Ovary (tissue), 9 donors: Measurements from ENCODE around the gene KRTAP10-10. TPM values are rescaled to one million over a fixed set of nuclear protein-coding genes. Genes with fewer than 3 reads are reported as not detected.
"Not testable (repeated sequence)": the region's sequence is repeated elsewhere in the genome, so short reads cannot be mapped to it uniquely, and the experiment has no call there.

Experiments
- DNase-seq, 5 donors: peaks; one replicate each; pipeline ENCODE4 v3.0.0-alpha.2; 2019 to 2020
- H3K27ac ChIP-seq, 2 donors: fragments of 200-600 bp; one replicate each; pipeline versions ENCODE4 v1.5.1 to v1.8.0; 2019 to 2022
- H3K27me3 ChIP-seq: fragments of 200-600 bp; one replicate; pipeline ENCODE4 v1.8.0; 2022
- H3K36me3 ChIP-seq: fragments of 200-600 bp; sonication (generic); one replicate; pipeline ENCODE4 v1.5.1; 2019
- H3K4me1 ChIP-seq: one replicate; pipeline ENCODE4 v1.8.1; 2013; ENCODE audit warnings: mild to moderate bottlenecking, moderate library complexity; ENCODE audit not compliant: insufficient read depth
- H3K4me3 ChIP-seq: fragments of 200-600 bp; sonication (generic); one replicate; pipeline ENCODE4 v1.5.1; 2017
- H3K9me3 ChIP-seq, 2 donors: fragments of 200-600 bp in 1 of 2; sonication (generic) in 1 of 2; one replicate each; pipeline versions ENCODE4 v1.5.1 to v1.8.1; 2013 to 2019; ENCODE audit warnings: mild to moderate bottlenecking in 1 of 2, moderate library complexity in 1 of 2
- EP300 ChIP-seq: sonication (generic); formaldehyde crosslinking; IDR thresholded peaks from one replicate; pipeline ENCODE4 v1.6.1; 2017; ENCODE audit warnings: antibody characterized with exemption
- POLR2A ChIP-seq: fragments of 450-650 bp; IDR thresholded peaks from one replicate; pipeline ENCODE4 v1.6.1; 2017; ENCODE audit warnings: antibody characterized with exemption, mild to moderate bottlenecking, moderate library complexity
- WGBS, 3 donors: extraction: QIAGEN DNeasy Blood & Tissue Kit in 1 of 3; methylation state at CpG; one replicate each; pipeline versions ENCODE4 v1.1.5 to v1.1.7; 2013 to 2017; 5-methylcytosine and 5-hydroxymethylcytosine counted together
- intact Hi-C, 4 donors: fragments of 100-400 bp; cut with DNase I; formaldehyde crosslinking; loops; one replicate each; pipeline versions ENCODE4 v1.11.0 to v1.15.1; 2022 to 2023
- polyA plus RNA-seq, 2 donors: library from polyadenylated mRNA; stranded (reverse); fragments of 200-250 nt in 1 of 2; fragments of 350-450 nt in 1 of 2; fragmentation: Illumina TruSeq in 1 of 2; extraction: RNeasy Lipid Tissue Mini Kit (QIAGEN cat#74804) in 1 of 2; gene quantifications; one replicate each; pipeline ENCODE4 v1.2.3, GENCODE V29; 2013 to 2014
- total RNA-seq, 7 donors: library from RNA; depleted of rRNA in 2 of 7; stranded (reverse); fragments of >200 nt in 2 of 7; fragmentation: NEBNext Ultra II Directional in 3 of 7; extraction: Animal tissue kit (Norgen Biotek cat#: 25700) in 3 of 7; gene quantifications; one replicate each; pipeline versions ENCODE4 v1.1.0 to v1.2.4, GENCODE V29; 2016 to 2023
- TF ChIP-seq, protein P1 (sequence below), 3 donors: fragments of 450-650 bp in 2 of 3; fragments of 200-600 bp in 1 of 3; IDR thresholded peaks; one replicate each; pipeline versions ENCODE4 v1.5.1 to v1.8.0; 2016 to 2022; ENCODE audit warnings: antibody characterized with exemption in 3 of 3, mild to moderate bottlenecking in 1 of 3
- donor health status: DM: no; HTN: no; CAD: no; lungs with moderate emphysema.
- donor health status: DM: no; HTN: no; CAD: no.
- donor health status: Bipolar disorder and iron deficiency.
- donor health status: DM: yes; HTN: yes; CAD: no.
- donor health status: DM: no; HTN: no; CAD: no.
- donor health status: DM: yes; HTN: yes; CAD: no.

KRTAP10-10 gene
- total and polyA plus RNA-seq, 9 donors: not detected

DNA sequence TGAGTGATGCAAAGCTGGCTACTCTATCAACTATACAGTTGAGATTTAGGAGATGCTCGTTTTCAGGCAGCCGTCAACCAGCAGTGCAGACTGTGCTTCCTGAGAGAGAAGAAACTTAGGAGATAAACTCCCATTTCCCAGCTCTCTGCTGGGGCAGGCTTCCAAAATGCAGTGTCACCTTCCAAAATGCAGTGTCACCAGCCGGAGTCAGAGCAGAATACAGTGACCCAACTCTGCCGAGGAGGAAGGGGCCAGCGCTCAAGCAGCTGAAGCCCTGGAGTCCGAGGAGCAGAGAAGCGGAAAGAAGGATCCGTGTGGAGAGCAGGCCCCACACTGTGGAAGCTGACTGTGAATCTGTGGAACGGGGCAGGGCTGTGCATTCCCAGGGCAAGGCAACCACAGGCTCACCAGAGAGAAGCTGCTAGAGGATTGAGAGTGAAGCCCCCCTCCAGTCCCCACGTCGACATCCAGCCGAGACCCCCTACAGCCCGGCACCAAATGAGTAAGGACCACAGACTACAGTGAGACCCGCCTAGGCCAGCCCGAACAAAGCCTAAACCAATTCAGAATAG is 45.5 kb downstream of the KRTAP10-10 start:
- H3K27me3 ChIP-seq: no peaks in the 10 kb centered on the region
- no peak overlapping the region for H3K4me3 ChIP-seq
- H3K27ac ChIP-seq: no peak overlapping the region
- 76 to 82% (median 76%) methylated on average over 15 of the region's 15 CpGs for WGBS, 3 donors
- intact Hi-C loops: no loop called here
- no peaks in the 10 kb centered on the region for H3K9me3 ChIP-seq
- no peak for DNase-seq
- no peaks in the 10 kb centered on the region for H3K36me3 ChIP-seq
- H3K4me1 ChIP-seq: no peaks in the 10 kb centered on the region
- TF ChIP-seq, protein P1, sequence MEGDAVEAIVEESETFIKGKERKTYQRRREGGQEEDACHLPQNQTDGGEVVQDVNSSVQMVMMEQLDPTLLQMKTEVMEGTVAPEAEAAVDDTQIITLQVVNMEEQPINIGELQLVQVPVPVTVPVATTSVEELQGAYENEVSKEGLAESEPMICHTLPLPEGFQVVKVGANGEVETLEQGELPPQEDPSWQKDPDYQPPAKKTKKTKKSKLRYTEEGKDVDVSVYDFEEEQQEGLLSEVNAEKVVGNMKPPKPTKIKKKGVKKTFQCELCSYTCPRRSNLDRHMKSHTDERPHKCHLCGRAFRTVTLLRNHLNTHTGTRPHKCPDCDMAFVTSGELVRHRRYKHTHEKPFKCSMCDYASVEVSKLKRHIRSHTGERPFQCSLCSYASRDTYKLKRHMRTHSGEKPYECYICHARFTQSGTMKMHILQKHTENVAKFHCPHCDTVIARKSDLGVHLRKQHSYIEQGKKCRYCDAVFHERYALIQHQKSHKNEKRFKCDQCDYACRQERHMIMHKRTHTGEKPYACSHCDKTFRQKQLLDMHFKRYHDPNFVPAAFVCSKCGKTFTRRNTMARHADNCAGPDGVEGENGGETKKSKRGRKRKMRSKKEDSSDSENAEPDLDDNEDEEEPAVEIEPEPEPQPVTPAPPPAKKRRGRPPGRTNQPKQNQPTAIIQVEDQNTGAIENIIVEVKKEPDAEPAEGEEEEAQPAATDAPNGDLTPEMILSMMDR (IDR thresholded peaks at IDR 0.05): no peak
- TF ChIP-seq POLR2A: no peak
- TF ChIP-seq EP300: no peak

DNA sequence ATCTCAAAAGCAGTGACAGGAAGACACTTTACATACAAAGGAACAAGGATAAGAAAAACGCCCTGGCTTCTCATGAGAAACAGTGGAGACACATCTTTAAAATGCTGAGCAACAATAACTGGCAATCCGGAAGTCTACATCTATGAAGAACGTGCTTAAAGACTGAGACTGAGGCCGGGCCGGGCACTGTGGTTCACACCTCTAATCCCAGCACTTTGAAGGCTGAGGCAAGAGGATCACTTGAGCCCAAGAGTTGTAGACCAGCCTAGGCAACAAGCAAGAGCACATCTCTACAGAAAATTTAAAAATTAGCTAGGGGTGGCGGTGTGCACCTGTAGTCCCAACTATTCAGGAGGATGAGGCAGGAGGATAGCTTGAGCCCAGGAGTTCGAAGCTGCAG is 46.9 kb downstream of the KRTAP10-10 start:
- TF ChIP-seq EP300 (no peak), POLR2A (no peak)
- TF ChIP-seq, protein P1 (IDR thresholded peaks at IDR 0.05): no peak
- no peak for DNase-seq
- no peaks in the 10 kb centered on the region for H3K27me3 ChIP-seq
- no peaks in the 10 kb centered on the region for H3K9me3 ChIP-seq
- H3K4me3 ChIP-seq: no peak overlapping the region
- WGBS, 3 donors: 68 to 81% (median 73%) methylated on average over 7 of the region's 7 CpGs
- H3K27ac ChIP-seq: no peak overlapping the region
- no peaks in the 10 kb centered on the region for H3K4me1 ChIP-seq
- intact Hi-C loops: no loop called here
- no peaks in the 10 kb centered on the region for H3K36me3 ChIP-seq

GRCh38 chr21:44684483-44684882 is 47.3 kb downstream of the KRTAP10-10 start:
- H3K9me3 ChIP-seq: no peaks in the 10 kb centered on the region
- no peak for DNase-seq
- H3K36me3 ChIP-seq: no peaks in the 10 kb centered on the region
- H3K4me1 ChIP-seq: no peaks in the 10 kb centered on the region
- H3K27ac ChIP-seq: no peak overlapping the region
- 62 to 79% (median 69%) methylated on average over 6 of the region's 6 CpGs for WGBS, 3 donors
- TF ChIP-seq EP300: no peak
- TF ChIP-seq POLR2A: no peak
- TF ChIP-seq, protein P1 (IDR thresholded peaks at IDR 0.05): no peak
- H3K27me3 ChIP-seq: no peaks in the 10 kb centered on the region
- H3K4me3 ChIP-seq: no peak overlapping the region
- intact Hi-C loops: no loop called here

DNA sequence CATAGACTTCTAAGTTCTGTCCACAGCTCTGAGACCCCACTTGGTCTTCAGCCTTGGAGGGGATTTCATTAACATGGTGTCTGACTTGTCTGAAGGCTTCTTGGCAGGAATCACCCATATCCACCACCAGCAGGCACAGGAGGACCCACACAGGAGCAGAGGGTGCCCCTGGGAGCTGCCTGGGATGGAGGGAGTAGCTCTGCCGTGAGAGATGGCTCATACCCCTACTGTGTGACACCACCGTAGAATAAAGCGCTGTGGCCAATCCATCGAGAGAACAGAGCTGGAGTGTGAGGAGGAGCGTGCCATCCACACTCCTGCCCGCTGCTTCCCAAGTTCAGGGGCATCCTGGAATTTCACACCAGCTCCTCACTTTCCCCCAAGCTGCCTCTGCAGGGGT is 47.9 kb downstream of the KRTAP10-10 start:
- WGBS, 3 donors: 84 to 92% (median 90%) methylated on average over 6 of the region's 6 CpGs
- H3K27me3 ChIP-seq, H3K9me3 ChIP-seq, intact Hi-C loops, H3K27ac ChIP-seq, DNase-seq, H3K4me3 ChIP-seq, H3K36me3 ChIP-seq, H3K4me1 ChIP-seq: not testable (repeated sequence)

GRCh38 chr21:44686000-44686781 is 49.0 kb downstream of the KRTAP10-10 start:
- intact Hi-C loops: no loop called here
- no peak for TF ChIP-seq EP300
- TF ChIP-seq POLR2A: no peak
- TF ChIP-seq, protein P1 (IDR thresholded peaks at IDR 0.05): no peak
- no peak for DNase-seq
- Histone ChIP-seq H3K27me3 (no peaks in the 10 kb centered on the region), H3K36me3 (no peaks in the 10 kb centered on the region), H3K4me3 (no peak overlapping the region), H3K9me3 (no peaks in the 10 kb centered on the region), H3K27ac (no peak overlapping the region), H3K4me1 (no peaks in the 10 kb centered on the region)
- 34 to 42% (median 37%) methylated on average over 13 to 14 of the region's 14 CpGs for WGBS, 3 donors
